Measurements from ENCODE around the gene TTLL5. TPM values are rescaled to one million over a fixed set of nuclear protein-coding genes. Genes with fewer than 3 reads are reported as not detected.

Gene TTLL5
- total RNA-seq, 2 experiments from 2014 or later = 23.6 to 28.4 TPM

DNA sequence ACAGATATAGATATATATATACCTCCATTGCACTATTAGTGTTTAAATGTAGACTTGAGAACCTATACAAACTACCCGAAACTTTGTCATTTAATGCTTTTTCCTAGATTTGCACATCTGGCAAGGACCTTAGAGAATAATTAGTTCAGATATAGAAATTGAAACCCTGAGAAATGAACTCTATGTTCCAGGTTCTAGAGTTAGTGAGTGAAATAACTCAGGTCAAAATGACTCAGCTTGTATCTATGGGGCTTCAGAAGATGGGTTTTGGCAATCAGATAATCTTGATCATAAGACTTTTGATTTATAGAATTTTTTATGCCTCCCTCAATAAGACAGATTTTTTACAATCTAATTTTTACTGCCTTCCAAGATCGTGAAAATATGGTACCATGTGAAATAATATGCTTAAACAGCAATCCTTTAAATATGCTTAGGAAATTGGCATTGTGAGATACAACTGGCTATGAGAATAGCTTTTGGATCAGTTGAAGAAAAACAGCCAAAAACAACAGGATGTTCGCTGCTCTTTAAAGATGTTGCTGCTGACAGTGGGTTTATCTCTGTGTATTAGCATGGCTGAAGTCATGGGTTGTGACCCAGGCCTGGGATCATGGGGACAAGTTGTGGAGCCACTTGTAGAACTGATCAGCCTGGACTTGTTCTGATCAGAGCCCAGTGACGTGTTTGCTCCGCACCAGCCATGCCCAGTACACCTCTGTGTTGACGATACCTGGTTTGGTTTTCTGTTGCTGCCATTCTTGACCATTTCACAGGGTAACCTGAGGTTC is 63.6 kb downstream of the TTLL5 start:
- H3K36me3 Mint-ChIP-seq = peaks cover 37% of the 10 kb centered on the region
- intact Hi-C loops (cut with micrococcal nuclease) = loop anchor here (1.0 kb wide), 1 partner anchor 51 kb away; no protein-coding TSS in a partner anchor
- POLR2A ChIA-PET = no interaction called here
- no peak for DNase-seq
- no peak overlapping the region for H3K27ac Mint-ChIP-seq
- no peak overlapping the region for H3K4me3 Mint-ChIP-seq
- H3K4me1 Mint-ChIP-seq (ENCODE audit: low read depth) = peaks cover 13% of the 10 kb centered on the region
- no peaks in the 10 kb centered on the region for H3K27me3 Mint-ChIP-seq
- CTCF ChIA-PET = interaction anchor here (2.5 kb wide), 1 partner anchor 16 kb away, joined by 10 read pairs; no protein-coding TSS in a partner anchor
- H3K9me3 Mint-ChIP-seq = peaks cover 3% of the 10 kb centered on the region

DNA sequence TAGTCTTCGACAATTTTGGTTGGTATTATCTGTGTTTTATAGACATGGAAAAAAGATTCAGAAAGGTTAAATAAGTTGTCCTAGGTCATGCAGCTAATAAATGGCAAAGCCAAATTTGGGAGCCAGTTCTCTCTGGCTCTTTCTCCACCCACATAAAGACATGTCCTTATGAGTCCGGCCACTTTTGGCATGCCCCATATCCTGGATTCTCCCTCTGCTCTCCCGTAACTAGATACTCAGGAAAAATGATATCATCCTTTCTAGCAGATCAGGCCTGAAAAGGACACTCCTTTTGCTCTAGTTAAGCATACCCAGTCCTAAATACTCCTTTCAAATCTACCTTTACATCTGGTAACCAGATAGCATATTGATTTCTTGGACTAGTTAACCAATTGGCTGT is 64.4 kb downstream of the TTLL5 start:
- CTCF ChIA-PET = interaction anchor here (1.3 to 2.5 kb wide), 2 partner anchors 16 to 17 kb away, joined by 7 to 10 read pairs; no protein-coding TSS in a partner anchor
- intact Hi-C loops (cut with micrococcal nuclease) = no loop called here
- Mint-ChIP-seq H3K36me3 (peaks cover 37% of the 10 kb centered on the region), H3K4me3 (no peak overlapping the region), H3K27ac (no peak overlapping the region), H3K9me3 (peaks cover 3% of the 10 kb centered on the region), H3K4me1 (ENCODE audit: low read depth) (peaks cover 13% of the 10 kb centered on the region), H3K27me3 (no peaks in the 10 kb centered on the region)
- POLR2A ChIA-PET = no interaction called here
- DNase-seq = no peak

GRCh38 chr14:75726321-75726720 is 65.3 kb downstream of the TTLL5 start:
- H3K27me3 Mint-ChIP-seq = no peaks in the 10 kb centered on the region
- H3K9me3 Mint-ChIP-seq = peaks cover 3% of the 10 kb centered on the region
- ChIA-PET CTCF (interaction anchor here (1.3 kb wide), 1 partner anchor 17 kb away, joined by 7 read pairs; no protein-coding TSS in a partner anchor), POLR2A (no interaction called here)
- H3K4me3 Mint-ChIP-seq = no peak overlapping the region
- intact Hi-C loops (cut with micrococcal nuclease) = no loop called here
- peaks cover 13% of the 10 kb centered on the region for H3K4me1 Mint-ChIP-seq (ENCODE audit: low read depth)
- no peak for DNase-seq
- no peak overlapping the region for H3K27ac Mint-ChIP-seq
- H3K36me3 Mint-ChIP-seq = peaks cover 33% of the 10 kb centered on the region

GRCh38 chr14:75727124-75727523 is 66.1 kb downstream of the TTLL5 start:
- ChIA-PET CTCF (no interaction called here), POLR2A (no interaction called here)
- no peak for DNase-seq
- H3K9me3 Mint-ChIP-seq = peaks cover 3% of the 10 kb centered on the region
- H3K4me1 Mint-ChIP-seq (ENCODE audit: low read depth) = peaks cover 13% of the 10 kb centered on the region
- no peaks in the 10 kb centered on the region for H3K27me3 Mint-ChIP-seq
- intact Hi-C loops (cut with micrococcal nuclease) = no loop called here
- H3K36me3 Mint-ChIP-seq = peaks cover 31% of the 10 kb centered on the region
- H3K27ac Mint-ChIP-seq = no peak overlapping the region
- no peak overlapping the region for H3K4me3 Mint-ChIP-seq

- no peak for DNase-seq
- Mint-ChIP-seq H3K27me3 (no peaks in the 10 kb centered on the region), H3K4me3 (no peak overlapping the region), H3K27ac (no peak overlapping the region), H3K4me1 (ENCODE audit: low read depth) (no peaks in the 10 kb centered on the region), H3K36me3 (peaks cover 12% of the 10 kb centered on the region), H3K9me3 (no peaks in the 10 kb centered on the region)
- intact Hi-C loops (cut with micrococcal nuclease) = no loop called here
- POLR2A ChIA-PET = no interaction called here
- CTCF ChIA-PET = no interaction called here
Measured at GRCh38 chr14:75732888-75733287, 71.8 kb downstream of the TTLL5 start.

GRCh38 chr14:75734854-75735253 is 73.8 kb downstream of the TTLL5 start:
- H3K4me1 Mint-ChIP-seq (ENCODE audit: low read depth) = no peaks in the 10 kb centered on the region
- no peak overlapping the region for H3K27ac Mint-ChIP-seq
- POLR2A ChIA-PET = no interaction called here
- intact Hi-C loops (cut with micrococcal nuclease) = no loop called here
- peaks cover 12% of the 10 kb centered on the region for H3K36me3 Mint-ChIP-seq
- H3K9me3 Mint-ChIP-seq = no peaks in the 10 kb centered on the region
- H3K27me3 Mint-ChIP-seq = no peaks in the 10 kb centered on the region
- no peak overlapping the region for H3K4me3 Mint-ChIP-seq
- no peak for DNase-seq
- CTCF ChIA-PET = no interaction called here

DNA sequence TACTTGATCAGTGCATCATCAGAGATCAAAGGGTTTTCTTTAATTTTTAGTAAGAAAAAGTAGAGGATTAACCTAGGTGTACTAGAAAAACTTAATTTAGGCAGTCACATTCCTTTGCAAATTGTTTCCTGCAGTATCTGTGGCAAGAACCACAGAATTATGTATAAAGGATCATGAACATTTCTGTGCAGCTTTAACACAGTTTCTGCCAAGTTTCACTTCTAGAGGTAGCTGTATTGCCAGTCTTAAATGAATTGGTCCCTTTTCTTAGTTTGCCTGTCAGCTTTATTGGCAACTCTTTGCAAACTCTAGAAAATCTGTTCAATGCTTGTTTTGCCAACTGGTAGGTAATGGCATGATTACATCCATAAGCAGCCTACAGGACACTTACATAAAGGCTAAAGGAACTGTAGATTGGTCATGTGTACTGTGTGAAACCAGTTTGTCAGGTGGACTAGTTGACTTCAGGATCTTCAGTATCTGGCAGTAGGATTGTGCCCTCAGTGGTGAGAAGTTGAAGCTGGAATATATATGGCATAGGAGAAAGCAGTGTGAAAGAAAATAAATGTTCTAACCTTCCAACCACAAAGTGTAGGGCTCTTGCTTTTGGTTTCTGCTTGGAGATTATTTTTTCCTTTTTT is 75.9 kb downstream of the TTLL5 start:
- H3K27me3 Mint-ChIP-seq = no peaks in the 10 kb centered on the region
- H3K27ac Mint-ChIP-seq = no peak overlapping the region
- H3K4me3 Mint-ChIP-seq = no peak overlapping the region
- POLR2A ChIA-PET = no interaction called here
- no peaks in the 10 kb centered on the region for H3K9me3 Mint-ChIP-seq
- CTCF ChIA-PET = interaction anchor here (0.8 to 1.6 kb wide), 2 partner anchors 26 to 28 kb away, joined by 3 to 4 read pairs; no protein-coding TSS in a partner anchor
- peaks cover 10% of the 10 kb centered on the region for H3K36me3 Mint-ChIP-seq
- H3K4me1 Mint-ChIP-seq (ENCODE audit: low read depth) = no peaks in the 10 kb centered on the region
- intact Hi-C loops (cut with micrococcal nuclease) = no loop called here
- DNase-seq = no peak

DNA sequence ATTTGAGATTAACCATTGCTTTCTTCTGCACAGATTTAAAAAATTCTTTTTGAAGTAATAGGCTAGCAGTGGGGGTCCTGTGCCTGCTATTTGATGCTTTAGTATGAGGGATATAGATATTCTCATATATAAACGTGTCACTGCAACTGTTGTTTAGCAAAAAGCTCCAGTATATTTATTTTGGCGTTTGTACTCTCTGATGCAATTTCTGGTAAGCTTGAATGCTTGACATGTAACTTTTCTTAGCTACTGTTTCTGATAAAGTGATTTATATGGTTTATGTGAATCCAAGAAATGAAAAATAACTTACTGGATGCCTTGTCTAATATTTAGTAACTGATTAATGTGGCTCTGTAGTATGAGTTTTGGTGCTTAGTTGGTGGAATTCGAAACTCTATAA is 77.1 kb downstream of the TTLL5 start:
- POLR2A ChIA-PET = no interaction called here
- Mint-ChIP-seq H3K9me3 (no peaks in the 10 kb centered on the region), H3K27me3 (no peaks in the 10 kb centered on the region), H3K27ac (no peak overlapping the region), H3K36me3 (peaks cover 11% of the 10 kb centered on the region), H3K4me1 (ENCODE audit: low read depth) (no peaks in the 10 kb centered on the region), H3K4me3 (no peak overlapping the region)
- CTCF ChIA-PET = interaction anchor here (0.7 to 1.3 kb wide), 2 partner anchors 29 to 141 kb away, joined by 3 read pairs; no protein-coding TSS in a partner anchor
- no peak for DNase-seq
- intact Hi-C loops (cut with micrococcal nuclease) = no loop called here

DNA sequence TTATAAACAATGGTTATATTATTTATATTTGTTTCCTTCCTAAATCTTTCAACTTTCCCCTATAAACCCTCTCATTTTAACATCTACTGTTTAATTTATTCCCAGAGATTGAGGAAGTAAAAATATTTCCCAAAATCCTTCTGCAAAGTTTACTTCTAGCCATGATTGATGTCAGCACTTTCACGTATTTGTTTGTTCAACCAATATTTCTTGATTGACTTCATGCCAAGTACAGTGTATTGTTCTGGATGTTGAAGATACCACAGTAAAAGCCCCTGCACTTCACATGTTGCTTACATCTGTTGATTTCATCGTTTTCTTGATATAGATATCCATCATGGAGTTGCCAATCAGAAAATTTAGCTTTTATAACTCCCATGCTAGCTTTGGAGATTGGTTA is 81.8 kb downstream of the TTLL5 start:
- Mint-ChIP-seq H3K27me3 (no peaks in the 10 kb centered on the region), H3K36me3 (peaks cover 42% of the 10 kb centered on the region), H3K27ac (no peak overlapping the region), H3K4me3 (no peak overlapping the region), H3K4me1 (ENCODE audit: low read depth) (no peaks in the 10 kb centered on the region), H3K9me3 (peaks cover 11% of the 10 kb centered on the region)
- intact Hi-C loops (cut with micrococcal nuclease) = no loop called here
- DNase-seq = no peak
- ChIA-PET POLR2A (no interaction called here), CTCF (no interaction called here)

GRCh38 chr14:75747899-75748298 is 86.9 kb downstream of the TTLL5 start:
- intact Hi-C loops (cut with micrococcal nuclease) = no loop called here
- Mint-ChIP-seq H3K4me3 (no peak overlapping the region), H3K9me3 (peaks cover 11% of the 10 kb centered on the region), H3K4me1 (ENCODE audit: low read depth) (no peaks in the 10 kb centered on the region), H3K27me3 (no peaks in the 10 kb centered on the region), H3K36me3 (peaks cover 58% of the 10 kb centered on the region), H3K27ac (no peak overlapping the region)
- POLR2A ChIA-PET = no interaction called here
- DNase-seq = no peak
- CTCF ChIA-PET = interaction anchor here (1.9 kb wide), 1 partner anchor 38 kb away, joined by 7 read pairs; no protein-coding TSS in a partner anchor

GRCh38 chr14:75748336-75748735 is 87.3 kb downstream of the TTLL5 start:
- intact Hi-C loops (cut with micrococcal nuclease) = no loop called here
- H3K27me3 Mint-ChIP-seq = no peaks in the 10 kb centered on the region
- CTCF ChIA-PET = interaction anchor here (1.9 kb wide), 1 partner anchor 39 kb away, joined by 7 read pairs; no protein-coding TSS in a partner anchor
- H3K36me3 Mint-ChIP-seq = peaks cover 58% of the 10 kb centered on the region
- DNase-seq = no peak
- H3K4me1 Mint-ChIP-seq (ENCODE audit: low read depth) = no peaks in the 10 kb centered on the region
- no peak overlapping the region for H3K4me3 Mint-ChIP-seq
- no peak overlapping the region for H3K27ac Mint-ChIP-seq
- H3K9me3 Mint-ChIP-seq = peaks cover 11% of the 10 kb centered on the region
- POLR2A ChIA-PET = no interaction called here

GRCh38 chr14:75751296-75751695 is 90.2 kb downstream of the TTLL5 start:
- intact Hi-C loops (cut with micrococcal nuclease) = no loop called here
- DNase-seq = no peak
- Mint-ChIP-seq H3K27ac (no peak overlapping the region), H3K36me3 (peaks cover 44% of the 10 kb centered on the region), H3K9me3 (peaks cover 11% of the 10 kb centered on the region), H3K4me3 (no peak overlapping the region), H3K4me1 (ENCODE audit: low read depth) (no peaks in the 10 kb centered on the region), H3K27me3 (no peaks in the 10 kb centered on the region)
- POLR2A ChIA-PET = no interaction called here
- CTCF ChIA-PET = no interaction called here

All from activated CD4-positive, alpha-beta memory T cell treated with anti-CD3 and anti-CD28 coated beads for 36 hours (primary cell).